Endothelial cell of umbilical vein (primary cell): Measurements from ENCODE around the gene NECTIN3. TPM values are rescaled to one million over a fixed set of nuclear protein-coding genes. Genes with fewer than 3 reads are reported as not detected.

Experiments used
- BruUV-seq: library from RNA; stranded (reverse); fragments of 400-500 nt; replicated peaks from 2 replicates; lab custom pipeline; 2021; lab: Mats Ljungman, UMichigan
- CTCF ChIA-PET: fragments of 300-600, 350-600 bp; sonication (Branson Sonifier 250); formaldehyde crosslinking; loops from one replicate; lab custom pipeline; 2021; ENCODE audit warnings: antibody characterized with exemption, inconsistent platforms; lab: Charles Lee
- POLR2A ChIA-PET: fragments of 300-600, 350-600 bp; sonication (Branson Sonifier 250); formaldehyde crosslinking; loops from one replicate; lab custom pipeline; 2021; ENCODE audit warnings: antibody characterized with exemption, inconsistent platforms; lab: Charles Lee
- DNase-seq: peaks from one replicate; pipeline ENCODE4 v3.0.0-alpha.2; 2011; ENCODE audit warnings: low read depth, low spot score
- FAIRE-seq: peaks from 2 replicates; lab custom pipeline; 2011; peaks lifted over from hg19 to GRCh38; lab: Jason Lieb, UNC
- H2AFZ ChIP-seq: 2 replicates; pipeline ENCODE4 v1.6.0; 2012; ENCODE audit warnings: low read depth, low read length, control low read depth, inconsistent platforms
- H3K27ac ChIP-seq: 2 replicates; pipeline ENCODE4 v1.5.1; 2011; ENCODE audit warnings: low read depth, mild to moderate bottlenecking, control low read depth, low read length, moderate library complexity; ENCODE audit not compliant: insufficient read depth
- H3K27me3 ChIP-seq, 2 experiments: 2 replicates each; pipeline versions ENCODE4 v1.6.0 to v1.6.1; 2011; ENCODE audit warnings: low read length in 2 of 2, mixed read lengths in 1 of 2; ENCODE audit not compliant: control insufficient read depth in 2 of 2, insufficient read depth in 2 of 2
- H3K36me3 ChIP-seq, 2 experiments: 2 replicates in 1 of 2; 3 replicates in 1 of 2; pipeline ENCODE4 v1.5.1; 2011; ENCODE audit warnings: low read length in 2 of 2, mild to moderate bottlenecking in 1 of 2, moderate library complexity in 1 of 2; ENCODE audit not compliant: control insufficient read depth in 2 of 2, insufficient read depth in 2 of 2; ENCODE audit errors: extremely low read depth in 1 of 2
- H3K4me1 ChIP-seq: 3 replicates; pipeline ENCODE4 v1.5.1; 2011; ENCODE audit warnings: mild to moderate bottlenecking, low read length; ENCODE audit not compliant: control insufficient read depth, insufficient read depth; ENCODE audit errors: extremely low read depth
- H3K4me2 ChIP-seq: 2 replicates; pipeline ENCODE4 v1.6.1; 2011; ENCODE audit warnings: low read length, control low read depth, mixed read lengths; ENCODE audit not compliant: insufficient read depth
- H3K4me3 ChIP-seq, 3 experiments: fragments of 200-600 bp in 1 of 3; sonication (generic), shearing (Covaris generic) in 1 of 3; replicated peaks in 1 of 3; 2 replicates each; pipeline ENCODE4 v1.5.1; 2011 to 2016; ENCODE audit warnings: control low read depth in 3 of 3, low read length in 3 of 3, mild to moderate bottlenecking in 2 of 3, inconsistent platforms in 1 of 3, low read depth in 1 of 3, moderate library complexity in 1 of 3; ENCODE audit not compliant: insufficient read depth in 1 of 3
- H3K79me2 ChIP-seq: 2 replicates; pipeline ENCODE4 v1.6.0; 2012; ENCODE audit warnings: low read length, inconsistent platforms; ENCODE audit not compliant: control insufficient read depth, insufficient read depth
- H3K9ac ChIP-seq: replicated peaks from 2 replicates; pipeline ENCODE3; 2011; ENCODE audit warnings: low read length, control low read depth; ENCODE audit not compliant: insufficient read depth; ENCODE audit errors: extremely low read depth
- H3K9me1 ChIP-seq: replicated peaks from 3 replicates; pipeline ENCODE4 v1.6.0; 2011; ENCODE audit warnings: mild to moderate bottlenecking, low read length; ENCODE audit not compliant: control insufficient read depth, insufficient read depth; ENCODE audit errors: extremely low read depth
- H3K9me3 ChIP-seq: replicated peaks from 2 replicates; pipeline ENCODE4 v1.5.1; 2012; ENCODE audit warnings: low read length, inconsistent platforms; ENCODE audit not compliant: control insufficient read depth, insufficient read depth
- H4K20me1 ChIP-seq: replicated peaks from 2 replicates; pipeline ENCODE3; 2011; ENCODE audit warnings: mild to moderate bottlenecking, low read length; ENCODE audit not compliant: control insufficient read depth, insufficient read depth; ENCODE audit errors: extremely low read depth
- CTCF ChIP-seq, 2 donors: IDR thresholded peaks; 1 replicate in 1 of 2; 2 replicates in 1 of 2; pipeline ENCODE4 v1.5.1; 2011; ENCODE audit warnings: low read length in 2 of 2, mild to moderate bottlenecking in 2 of 2, moderate library complexity in 2 of 2, control low read depth in 1 of 2, inconsistent platforms in 1 of 2, low read depth in 1 of 2; ENCODE audit not compliant: insufficient read depth in 1 of 2; ENCODE audit errors: extremely low read depth in 1 of 2
- EZH2 ChIP-seq: IDR thresholded peaks from 2 replicates; pipeline ENCODE4 v1.6.1; 2012; ENCODE audit warnings: borderline replicate concordance, low read depth, mild to moderate bottlenecking, moderate library complexity, low read length, inconsistent platforms; ENCODE audit not compliant: severe bottlenecking
- FOS ChIP-seq: IDR thresholded peaks from 2 replicates; pipeline ENCODE4 v1.6.1; 2011; ENCODE audit warnings: mild to moderate bottlenecking, low read length, moderate library complexity, borderline replicate concordance; ENCODE audit not compliant: insufficient read depth
- GATA2 ChIP-seq: IDR thresholded peaks from 2 replicates; pipeline ENCODE4 v1.7.0; 2011; ENCODE audit warnings: low read depth, mild to moderate bottlenecking, moderate library complexity, mixed read lengths, low read length; ENCODE audit not compliant: insufficient read length, insufficient read depth
- JUN ChIP-seq: IDR thresholded peaks from 2 replicates; pipeline ENCODE4 v1.6.1; 2011; ENCODE audit warnings: borderline replicate concordance, low read depth; ENCODE audit not compliant: insufficient read length, insufficient read depth
- MAX ChIP-seq: IDR thresholded peaks from 2 replicates; pipeline ENCODE4 v1.6.1; 2011; ENCODE audit not compliant: insufficient read depth, insufficient read length
- MYC ChIP-seq: IDR thresholded peaks from one replicate; pipeline ENCODE4 v1.6.1; 2011; ENCODE audit warnings: mild to moderate bottlenecking, low read depth, low read length
- POLR2A ChIP-seq: IDR thresholded peaks from 2 replicates; pipeline ENCODE4 v1.6.1; 2012; ENCODE audit warnings: low read depth, mild to moderate bottlenecking, control low read depth, low read length
- POLR2AphosphoS5 ChIP-seq: IDR thresholded peaks from 2 replicates; pipeline ENCODE4 v1.6.1; 2012; ENCODE audit warnings: low read depth, mild to moderate bottlenecking, control low read depth, low read length, moderate library complexity; ENCODE audit not compliant: insufficient read depth
- dilution Hi-C: fragments of 300-500 bp; cut with MboI; formaldehyde crosslinking; loops from one replicate; pipeline ENCODE4 v1.15.0; 2019; ENCODE audit warnings: low sequenced_read_pairs; ENCODE audit not compliant: extremely low pct_ligation_motif_present
- intact Hi-C: fragments of 100-400 bp; cut with micrococcal nuclease; formaldehyde crosslinking; loops from one replicate; pipeline ENCODE4 v1.10.0; 2022
- polyA plus RNA-seq, 4 experiments: library from polyadenylated mRNA; depleted of rRNA in 3 of 4; stranded (reverse) in 3 of 4; unstranded in 1 of 4; fragments of >200 nt; gene quantifications; 2 replicates each; pipeline versions ENCODE4 v1.2.1 to v1.2.3, GENCODE V29; 2011 to 2012; ENCODE audit warnings: missing spikeins in 1 of 4
- total RNA-seq: library from RNA; stranded (reverse); gene quantifications from 2 replicates; pipeline ENCODE4 v1.2.3, GENCODE V29; 2021

NECTIN3 gene
- total and polyA plus RNA-seq, 2 donors (not counting 3 experiments of a cell fraction or from before 2014, with no cell fraction given) = 14.3 to 26.9 TPM

- CTCF ChIA-PET = interaction anchor here (3.2 kb wide), 1 partner anchor 758 kb away, joined by 11 read pairs; no protein-coding TSS in a partner anchor
- BruUV-seq = no TSS peak
- no peaks in the 10 kb centered on the region for H3K27me3 ChIP-seq
These were observed 660 bp downstream of the NECTIN3 start for GRCh38 chr3:111072031-111072921.

More at GRCh38 chr3:111072031-111072921, 660 bp downstream of the NECTIN3 start:
- Histone ChIP-seq H3K9me1 (no peaks in the 10 kb centered on the region), H4K20me1 (peaks cover 7% of the 10 kb centered on the region), H3K9ac (peak overlapping the region; percentile 87), H3K4me3 (peak overlapping the region; percentile 51 to 96 (median 66)), H3K79me2 (peaks cover 46% of the 10 kb centered on the region), H3K4me1 (peaks cover 23% of the 10 kb centered on the region), H2AFZ (peak overlapping the region; percentile 48), H3K9me3 (no peaks in the 10 kb centered on the region), H3K4me2 (peak overlapping the region; percentile 89), H3K36me3 (no peaks in the 10 kb centered on the region), H3K27ac (peak overlapping the region; percentile 67)
- DNase-seq = peak; percentile 37
- TF ChIP-seq MAX (no peak), MYC (no peak), CTCF (IDR thresholded peaks at IDR 0.05; ENCODE audit: extremely low read depth in 1 of 2, insufficient read depth in 1 of 2, low read depth in 1 of 2, low read length in 2 of 2) (no peak), FOS (no peak), JUN (no peak), POLR2AphosphoS5 (no peak), EZH2 (no peak), POLR2A (no peak), GATA2 (no peak)
- FAIRE-seq = no peak
- dilution Hi-C loops = no loop called here
- POLR2A ChIA-PET = interaction anchor here (0.5 kb wide), 1 partner anchor 32 kb away, joined by 11 read pairs; no protein-coding TSS in a partner anchor
- intact Hi-C loops = no loop called here
